ENCODE measurements around the gene RNF166.

RNF166 gene

DNA sequence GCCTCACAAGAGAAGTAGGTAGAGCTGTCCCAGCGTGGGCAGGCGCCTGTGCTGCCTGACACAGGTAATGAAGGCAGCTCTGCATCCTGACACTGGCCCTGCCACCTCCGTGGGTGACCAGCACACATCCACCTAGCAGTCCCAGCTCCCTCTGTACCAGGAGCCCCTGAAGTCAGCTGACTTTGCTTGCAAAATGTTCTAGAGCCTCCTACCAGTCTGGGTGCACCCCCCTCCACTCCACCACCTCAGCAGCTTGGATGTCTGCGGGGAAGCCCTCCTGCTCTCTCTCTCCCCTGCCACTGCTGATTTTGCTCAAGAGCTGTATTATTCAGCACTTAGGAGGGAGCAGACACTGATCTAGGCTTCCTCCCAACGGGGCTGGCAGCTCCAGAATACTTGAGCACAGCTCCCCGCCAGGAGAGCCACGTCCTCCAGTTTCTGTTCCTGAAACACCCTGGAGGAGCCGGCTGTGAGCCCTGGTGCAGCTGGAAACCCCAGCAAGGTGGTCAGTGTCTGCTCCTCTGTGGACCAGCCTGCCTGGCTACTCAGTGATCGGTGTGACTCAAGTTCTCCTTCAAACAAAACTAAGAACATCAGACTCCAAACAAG, 1.0 kb downstream of the RNF166 start:
- no peak for DNase-seq

- no peak for DNase-seq
Observed at GRCh38 chr16:88703486-88704309, 2.5 kb downstream of the RNF166 start.

DNA sequence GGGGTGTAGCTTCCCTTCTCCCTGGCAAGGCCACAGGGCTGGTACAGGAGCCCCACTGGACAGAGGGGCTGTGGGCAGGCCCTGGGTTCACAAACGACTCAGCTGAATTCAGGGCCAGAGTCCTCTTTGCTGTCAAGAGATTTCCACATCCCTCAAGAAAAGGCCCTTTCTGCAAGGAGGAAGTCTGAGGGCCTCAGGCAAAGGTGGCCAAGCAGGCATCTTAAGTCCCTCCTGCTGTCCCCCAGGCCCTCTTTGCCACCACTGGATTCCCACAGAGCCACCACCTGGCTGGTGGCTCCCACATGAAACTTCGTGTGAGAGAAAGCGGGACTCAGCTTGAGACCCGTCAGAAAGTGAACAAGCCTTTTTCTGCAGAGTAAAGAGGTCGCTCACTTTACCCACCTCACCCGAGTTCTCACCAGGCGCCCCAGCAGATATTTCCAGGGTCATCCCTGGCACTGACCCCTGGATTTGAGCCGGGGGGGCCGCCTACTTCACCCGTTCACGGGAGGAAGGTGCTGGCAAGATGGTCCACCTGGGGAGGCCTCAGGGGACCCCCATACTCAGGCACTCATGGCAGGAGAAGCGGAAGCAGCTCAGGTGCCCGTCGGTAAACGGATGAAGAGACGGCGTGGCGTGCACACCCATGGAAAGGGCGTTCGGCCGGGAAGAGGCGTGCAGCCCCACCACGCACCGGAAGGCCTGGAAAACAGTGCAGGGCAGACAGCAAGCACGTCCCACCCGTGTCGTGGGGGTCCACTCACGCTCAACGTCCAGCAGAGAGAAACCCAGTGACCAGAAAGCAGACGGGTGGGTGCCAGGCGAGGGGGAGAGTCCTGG, 3.6 kb downstream of the RNF166 start:
- no peak for DNase-seq

- no peak for DNase-seq
Observed at GRCh38 chr16:88701581-88702370, 4.4 kb downstream of the RNF166 start.

DNA sequence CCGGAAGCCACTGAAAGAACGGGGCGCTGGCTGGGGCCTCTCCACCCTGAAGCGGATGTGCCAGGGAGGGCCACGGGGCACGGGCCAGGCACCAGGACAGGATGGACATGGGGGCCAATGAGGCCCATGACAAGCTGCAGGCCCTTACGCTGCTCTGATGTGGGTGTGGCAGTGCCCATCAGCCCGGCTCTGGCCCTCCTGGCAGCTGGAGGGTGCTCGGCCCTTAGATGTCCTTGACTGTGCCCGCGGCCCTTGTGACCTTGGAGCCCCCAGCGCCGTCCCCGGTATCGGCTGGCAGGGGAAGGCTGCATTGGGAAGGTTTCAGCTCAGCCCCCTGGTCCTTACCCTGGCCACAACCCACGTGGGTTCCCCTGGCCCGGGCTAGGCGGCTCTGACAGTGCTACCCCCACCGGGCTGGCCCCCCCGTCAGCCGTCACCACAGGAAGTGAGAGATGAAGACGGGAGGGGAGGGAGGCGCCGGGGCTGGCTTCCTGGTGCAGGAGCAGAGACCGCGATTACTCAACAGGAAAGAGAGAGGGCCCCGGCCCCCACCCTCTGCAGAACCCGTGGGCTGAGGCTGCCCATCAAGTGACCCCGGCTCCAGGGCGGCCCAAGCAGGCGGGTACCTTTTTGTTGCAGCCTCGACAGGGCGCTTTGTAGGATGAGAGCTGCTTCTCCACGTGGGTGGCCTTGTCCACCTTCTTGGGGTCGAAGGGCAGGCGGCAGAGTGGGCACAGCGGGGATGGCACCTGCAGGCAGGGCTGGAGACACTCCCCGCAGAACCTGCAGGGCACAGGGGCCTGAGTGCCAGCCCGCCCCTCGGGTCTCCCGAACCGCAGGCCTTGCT, 5.3 kb downstream of the RNF166 start:
- DNase-seq, result no peak

- no peak for DNase-seq
Observed at GRCh38 chr16:88700322-88700635, 5.9 kb downstream of the RNF166 start.

GRCh38 chr16:88699180-88699579, 7.0 kb downstream of the RNF166 start:
- DNase-seq, result no peak

- DNase-seq, result no peak
Observed at GRCh38 chr16:88698646-88699045, 7.6 kb downstream of the RNF166 start.

DNA sequence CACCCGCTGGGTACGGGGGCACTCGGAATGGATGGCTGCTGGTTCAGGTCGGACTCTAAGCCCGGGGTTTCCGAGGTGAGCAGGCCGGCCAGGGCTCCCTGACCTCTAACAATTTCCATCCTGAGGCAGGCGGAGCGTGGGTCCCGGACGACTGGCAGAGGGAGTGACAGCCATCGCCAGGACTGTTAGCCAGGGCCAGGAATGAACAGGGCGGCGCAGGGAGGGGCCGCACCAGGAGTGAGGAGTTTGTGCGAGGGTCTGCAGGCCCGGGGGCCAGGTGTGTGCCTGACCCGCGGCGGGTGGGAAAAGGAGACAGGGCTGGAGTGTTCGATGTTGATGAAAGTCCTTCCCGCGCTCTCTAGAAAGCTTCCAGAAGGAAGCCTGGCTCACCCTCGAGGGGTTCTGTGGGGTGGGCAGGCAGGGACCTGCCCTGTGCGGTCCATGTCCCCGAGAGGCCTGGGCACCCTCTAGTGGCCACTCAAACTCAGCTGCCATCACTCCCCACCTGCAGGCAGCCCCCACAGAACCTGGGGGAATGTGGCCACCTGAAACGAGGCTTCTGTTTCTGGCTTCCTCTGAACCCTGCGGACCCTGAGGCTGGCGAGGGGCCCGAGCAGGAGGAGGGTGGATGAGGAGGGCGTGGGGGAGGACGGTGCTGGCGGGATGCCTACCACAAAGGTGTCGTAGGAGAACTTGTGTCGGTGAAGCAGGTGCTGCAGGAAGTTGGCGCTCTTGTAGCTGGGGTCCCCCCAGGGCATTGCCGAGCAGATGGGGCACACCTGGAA, 8.2 kb downstream of the RNF166 start:
- no peak for DNase-seq

GRCh38 chr16:88697116-88697830, 8.9 kb downstream of the RNF166 start:
- DNase-seq, result no peak

DNA sequence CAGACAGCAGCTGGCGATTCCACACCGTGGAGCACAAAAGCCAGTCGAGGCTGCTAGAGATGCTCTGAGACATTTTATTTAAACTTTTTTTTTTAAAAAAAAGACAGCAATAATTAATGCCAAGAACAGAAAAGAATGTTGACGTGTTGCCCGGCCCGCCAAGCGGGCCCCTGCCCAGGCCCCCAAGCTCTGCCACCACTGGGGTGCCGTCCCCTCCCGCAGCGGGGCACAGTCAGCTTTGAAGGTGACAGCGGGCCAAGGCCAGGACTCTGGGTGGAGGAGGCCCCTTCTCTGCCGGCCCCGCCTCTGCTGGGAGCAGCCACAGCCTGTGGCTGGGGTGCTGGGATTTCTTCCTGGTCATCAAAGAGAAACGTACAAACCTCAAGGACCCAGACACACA, 9.8 kb downstream of the RNF166 start:
- no peak for DNase-seq

- DNase-seq, result no peak
Observed at GRCh38 chr16:88695753-88696152, 10.5 kb downstream of the RNF166 start.

- no peak for DNase-seq
Observed at GRCh38 chr16:88695218-88695617, 11.0 kb downstream of the RNF166 start.

DNA sequence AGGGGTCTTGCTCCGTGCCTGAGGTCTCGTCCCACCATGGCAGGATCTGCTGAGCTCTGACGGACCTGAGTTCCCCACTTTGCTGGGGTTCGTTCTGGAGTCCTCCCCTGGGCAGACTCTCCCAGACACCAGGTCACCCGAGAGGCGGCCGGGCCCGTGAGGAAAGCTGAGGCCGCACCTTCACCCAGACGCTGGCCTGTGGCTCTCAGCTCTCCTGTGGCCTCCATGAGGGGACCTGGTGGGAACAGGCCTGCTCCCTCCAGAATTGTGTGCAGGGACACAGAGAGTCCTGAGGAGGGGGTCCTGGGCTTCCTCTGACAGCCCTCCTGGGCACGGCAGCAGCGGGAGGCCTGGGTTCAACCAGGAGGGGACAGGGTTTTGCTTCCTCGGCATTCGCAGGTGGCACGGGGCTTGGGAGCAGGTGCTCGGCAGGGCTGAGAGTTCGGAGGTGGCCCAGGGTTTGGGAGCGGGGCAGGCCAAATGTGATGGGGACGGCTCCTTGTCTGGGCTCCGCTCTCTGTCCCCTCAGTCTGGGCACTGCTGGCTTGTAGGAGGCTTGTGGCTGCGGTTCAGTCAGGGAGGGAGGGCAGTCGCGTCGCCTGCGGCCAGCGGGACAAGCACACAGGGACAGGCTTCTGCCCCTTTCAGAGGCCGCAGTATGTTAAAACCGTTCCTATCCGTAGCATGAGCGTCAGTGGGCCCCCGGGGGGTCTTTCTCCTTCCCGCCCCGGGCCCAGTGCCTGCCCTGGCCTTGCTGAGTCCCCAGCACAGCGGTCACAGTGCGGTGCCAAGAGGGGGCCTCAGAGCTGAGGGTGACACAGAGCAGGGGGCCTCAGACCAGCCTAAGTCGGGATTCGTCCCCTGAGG, 11.8 kb downstream of the RNF166 start:
- DNase-seq, result no peak

DNA sequence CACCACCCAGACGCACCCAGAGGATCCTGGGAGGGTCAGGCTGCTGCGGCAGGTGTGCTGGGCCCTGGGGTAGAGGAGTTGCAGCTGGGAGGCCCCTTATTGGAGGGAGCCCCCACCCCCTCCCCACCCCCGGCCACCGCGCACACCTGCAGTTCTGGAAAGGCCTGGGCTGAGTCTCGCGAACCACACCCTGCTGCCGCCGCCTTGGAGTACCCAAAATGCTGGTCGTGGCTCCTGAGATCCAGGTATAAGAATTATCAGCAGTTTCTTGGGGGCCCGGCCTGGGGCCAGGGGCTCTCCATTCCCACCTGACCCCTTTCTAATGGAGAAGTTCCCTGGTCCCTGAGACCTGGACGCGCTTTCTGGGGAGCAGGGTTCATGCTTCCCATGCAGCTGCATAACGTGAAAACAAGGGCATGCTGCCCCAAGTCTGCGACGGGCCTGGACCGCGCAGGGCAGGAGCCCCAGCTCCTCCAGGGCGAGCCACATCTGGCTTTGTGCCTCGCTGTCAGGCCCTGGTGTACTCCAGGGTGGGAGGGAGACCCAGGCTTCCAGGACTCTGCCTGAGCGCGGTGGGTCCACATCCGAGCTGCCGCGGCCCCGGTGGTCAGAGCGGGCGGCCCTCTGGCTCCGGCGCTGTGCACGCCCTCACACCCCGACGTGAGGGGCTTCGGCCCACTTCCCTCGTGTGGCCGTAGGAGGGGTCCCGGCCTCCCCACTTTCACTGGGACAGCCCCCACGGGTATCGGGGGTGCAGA, 12.6 kb downstream of the RNF166 start:
- no peak for DNase-seq

- DNase-seq, result no peak
Observed at GRCh38 chr16:88692861-88693260, 13.3 kb downstream of the RNF166 start.

DNA sequence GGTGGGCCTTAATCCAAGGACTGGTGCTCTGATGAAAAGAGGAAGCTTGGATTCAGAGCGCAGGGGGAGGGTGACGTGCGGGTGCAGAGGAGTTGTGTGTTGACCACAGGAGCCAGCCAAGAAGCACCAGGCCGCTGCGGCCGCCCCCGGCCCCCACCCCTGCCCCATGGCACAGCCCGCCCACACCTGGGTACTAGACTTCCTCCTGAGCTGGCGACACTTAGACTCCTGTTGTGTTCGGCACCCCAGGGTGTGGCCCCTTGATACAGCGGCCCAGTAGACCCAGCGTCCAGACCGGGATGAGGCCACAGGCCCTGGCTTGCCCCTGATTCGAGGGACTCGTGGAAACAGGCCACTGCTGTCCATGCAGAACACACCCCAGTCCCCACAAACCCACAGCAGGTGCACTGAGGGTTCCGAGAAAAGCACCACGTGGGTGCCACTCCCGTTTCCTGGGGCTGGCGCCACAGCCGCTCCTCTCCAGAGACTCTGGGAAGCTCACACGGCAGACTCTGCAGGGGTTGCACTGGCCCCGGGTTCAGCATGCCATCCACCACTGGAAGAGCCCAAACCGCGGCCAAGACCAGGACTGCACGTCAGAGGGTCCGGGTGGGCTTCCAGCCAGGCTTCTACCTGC, 14.2 kb downstream of the RNF166 start:
- no peak for DNase-seq

- no peak for DNase-seq
Observed at GRCh38 chr16:88691129-88691813, 14.9 kb downstream of the RNF166 start.
